Measurements from ENCODE around the gene MARK3. TPM values are rescaled to one million over a fixed set of nuclear protein-coding genes. Genes with fewer than 3 reads are reported as not detected.

The MARK3 gene
- total RNA-seq, 1 donor from 2014 or later, result 77.9 TPM

DNA sequence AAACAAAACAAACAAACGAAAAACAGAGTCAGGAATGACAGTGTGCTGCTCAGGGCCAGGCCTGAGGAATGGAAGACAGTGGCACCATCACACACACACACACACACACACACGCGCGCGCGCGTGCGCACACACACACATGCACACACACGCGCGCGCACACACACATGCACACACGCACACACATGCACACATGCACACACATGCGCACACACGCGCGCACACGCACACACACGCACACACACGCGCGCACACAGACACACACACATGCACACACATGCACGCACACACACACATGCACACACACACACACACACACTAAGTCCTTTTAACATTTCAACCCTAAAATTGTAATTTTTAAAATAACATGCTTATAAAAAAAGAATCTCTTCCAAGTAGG is 13.2 kb upstream of the MARK3 start:
- FAIRE-seq (no peak), DNase-seq (ENCODE audit: low read depth) (no peak)
- TF ChIP-seq, protein P1, sequence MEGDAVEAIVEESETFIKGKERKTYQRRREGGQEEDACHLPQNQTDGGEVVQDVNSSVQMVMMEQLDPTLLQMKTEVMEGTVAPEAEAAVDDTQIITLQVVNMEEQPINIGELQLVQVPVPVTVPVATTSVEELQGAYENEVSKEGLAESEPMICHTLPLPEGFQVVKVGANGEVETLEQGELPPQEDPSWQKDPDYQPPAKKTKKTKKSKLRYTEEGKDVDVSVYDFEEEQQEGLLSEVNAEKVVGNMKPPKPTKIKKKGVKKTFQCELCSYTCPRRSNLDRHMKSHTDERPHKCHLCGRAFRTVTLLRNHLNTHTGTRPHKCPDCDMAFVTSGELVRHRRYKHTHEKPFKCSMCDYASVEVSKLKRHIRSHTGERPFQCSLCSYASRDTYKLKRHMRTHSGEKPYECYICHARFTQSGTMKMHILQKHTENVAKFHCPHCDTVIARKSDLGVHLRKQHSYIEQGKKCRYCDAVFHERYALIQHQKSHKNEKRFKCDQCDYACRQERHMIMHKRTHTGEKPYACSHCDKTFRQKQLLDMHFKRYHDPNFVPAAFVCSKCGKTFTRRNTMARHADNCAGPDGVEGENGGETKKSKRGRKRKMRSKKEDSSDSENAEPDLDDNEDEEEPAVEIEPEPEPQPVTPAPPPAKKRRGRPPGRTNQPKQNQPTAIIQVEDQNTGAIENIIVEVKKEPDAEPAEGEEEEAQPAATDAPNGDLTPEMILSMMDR (IDR thresholded peaks at IDR 0.05; ENCODE audit: insufficient read depth, low read length, severe bottlenecking), result no peak
- Histone ChIP-seq H3K27me3 (ENCODE audit: control insufficient read depth, insufficient read depth, low read length) (no peaks in the 10 kb centered on the region), H3K4me3 (ENCODE audit: low read depth, low read length) (no peak overlapping the region), H3K36me3 (ENCODE audit: control insufficient read depth, insufficient read depth, low read length) (no peaks in the 10 kb centered on the region)

DNA sequence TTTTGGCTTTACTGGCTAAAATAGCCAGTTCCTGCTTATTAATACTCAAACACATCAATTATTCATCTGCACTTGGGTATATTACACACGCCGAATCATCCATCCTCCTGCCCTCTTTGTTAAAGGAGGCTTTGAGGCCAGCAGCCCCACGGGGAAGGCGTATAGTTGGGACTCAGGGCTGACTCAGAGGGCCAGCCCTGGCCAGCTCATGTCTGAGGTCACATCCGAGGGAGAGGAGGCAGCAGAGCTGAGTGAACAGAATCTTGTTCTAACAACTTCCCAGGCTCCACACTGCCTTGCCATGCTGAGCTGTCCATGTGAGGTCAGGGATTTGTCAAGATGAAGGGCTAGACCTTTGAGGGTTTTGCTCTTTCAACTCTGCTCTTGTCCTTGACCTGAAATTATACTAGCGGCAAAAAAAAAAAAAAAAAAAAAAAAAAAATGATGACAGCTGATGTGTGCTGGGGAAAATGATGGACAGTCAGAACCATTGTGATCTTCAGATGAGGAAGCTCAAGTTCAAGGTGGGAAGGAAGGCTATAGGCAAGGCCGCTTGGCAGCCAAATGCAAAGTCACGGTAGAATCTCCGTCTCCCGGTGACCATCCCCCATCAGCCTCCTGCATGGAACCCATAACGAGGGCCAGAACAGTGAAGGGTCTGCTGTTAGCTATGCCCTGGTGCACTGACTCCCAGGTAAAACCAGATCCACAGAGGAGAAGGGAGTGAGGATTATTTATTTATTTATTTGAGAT is 12.5 kb upstream of the MARK3 start:
- H3K27me3 ChIP-seq (ENCODE audit: control insufficient read depth, insufficient read depth, low read length), result no peaks in the 10 kb centered on the region
- DNase-seq (ENCODE audit: low read depth), result peak; percentile 99
- TF ChIP-seq, protein P1 (IDR thresholded peaks at IDR 0.05; ENCODE audit: insufficient read depth, low read length, severe bottlenecking), result no peak
- no peak overlapping the region for H3K4me3 ChIP-seq (ENCODE audit: low read depth, low read length)
- FAIRE-seq, result peak; percentile 81
- H3K36me3 ChIP-seq (ENCODE audit: control insufficient read depth, insufficient read depth, low read length), result no peaks in the 10 kb centered on the region

DNA sequence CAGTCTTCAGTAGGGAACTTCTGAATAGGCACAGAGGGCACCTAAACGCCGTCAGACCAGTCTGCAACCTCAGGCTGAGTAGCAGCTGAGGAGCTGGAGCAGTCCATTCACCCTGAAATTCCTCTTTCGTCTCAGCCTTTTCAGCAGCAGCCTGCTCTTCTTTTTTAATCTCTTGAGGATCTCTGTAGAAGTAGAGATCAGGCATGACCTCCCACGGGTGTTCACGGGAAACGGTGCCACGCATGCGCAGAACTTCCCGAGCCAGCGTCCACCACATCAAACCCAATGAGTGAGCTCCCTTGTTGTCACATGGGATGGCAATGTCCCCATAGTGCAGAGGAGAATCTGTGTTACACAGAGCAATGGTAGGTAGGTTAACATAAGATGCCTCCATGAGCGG is 11.1 kb upstream of the MARK3 start:
- FAIRE-seq, result no peak
- Histone ChIP-seq H3K4me3 (ENCODE audit: low read depth, low read length) (no peak overlapping the region), H3K36me3 (ENCODE audit: control insufficient read depth, insufficient read depth, low read length) (no peaks in the 10 kb centered on the region), H3K27me3 (ENCODE audit: control insufficient read depth, insufficient read depth, low read length) (no peaks in the 10 kb centered on the region)
- no peak for DNase-seq (ENCODE audit: low read depth)
- TF ChIP-seq, protein P1 (IDR thresholded peaks at IDR 0.05; ENCODE audit: insufficient read depth, low read length, severe bottlenecking), result no peak

DNA sequence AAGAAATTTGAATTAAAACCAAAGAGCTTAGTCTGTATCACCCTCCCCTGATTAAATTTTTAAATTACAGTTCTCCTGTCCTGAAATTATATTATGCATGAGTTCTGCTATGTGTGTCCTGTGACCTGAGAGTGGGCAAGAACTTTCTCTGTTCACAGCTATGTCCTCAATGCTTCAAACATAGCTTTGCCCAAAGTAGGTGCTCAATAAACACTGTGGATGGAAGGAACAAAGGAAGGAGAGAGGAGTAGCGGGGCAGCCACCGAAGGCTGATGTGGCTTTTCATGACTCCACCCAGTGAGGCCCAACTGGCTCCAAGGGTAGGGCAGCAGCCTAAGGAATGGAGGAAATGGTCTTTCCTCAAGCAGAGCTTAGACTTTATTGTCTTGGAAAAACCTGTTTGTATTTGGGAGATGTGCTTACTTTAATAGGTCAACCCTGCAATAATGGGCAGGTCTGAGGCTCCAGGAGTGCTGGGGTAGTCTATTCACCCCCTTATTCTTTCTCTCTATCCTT is 7.6 kb upstream of the MARK3 start:
- DNase-seq (ENCODE audit: low read depth) (no peak), FAIRE-seq (no peak)
- TF ChIP-seq, protein P1 (IDR thresholded peaks at IDR 0.05; ENCODE audit: insufficient read depth, low read length, severe bottlenecking), result no peak
- no peaks in the 10 kb centered on the region for H3K36me3 ChIP-seq (ENCODE audit: control insufficient read depth, insufficient read depth, low read length)
- no peaks in the 10 kb centered on the region for H3K27me3 ChIP-seq (ENCODE audit: control insufficient read depth, insufficient read depth, low read length)
- no peak overlapping the region for H3K4me3 ChIP-seq (ENCODE audit: low read depth, low read length)

DNA sequence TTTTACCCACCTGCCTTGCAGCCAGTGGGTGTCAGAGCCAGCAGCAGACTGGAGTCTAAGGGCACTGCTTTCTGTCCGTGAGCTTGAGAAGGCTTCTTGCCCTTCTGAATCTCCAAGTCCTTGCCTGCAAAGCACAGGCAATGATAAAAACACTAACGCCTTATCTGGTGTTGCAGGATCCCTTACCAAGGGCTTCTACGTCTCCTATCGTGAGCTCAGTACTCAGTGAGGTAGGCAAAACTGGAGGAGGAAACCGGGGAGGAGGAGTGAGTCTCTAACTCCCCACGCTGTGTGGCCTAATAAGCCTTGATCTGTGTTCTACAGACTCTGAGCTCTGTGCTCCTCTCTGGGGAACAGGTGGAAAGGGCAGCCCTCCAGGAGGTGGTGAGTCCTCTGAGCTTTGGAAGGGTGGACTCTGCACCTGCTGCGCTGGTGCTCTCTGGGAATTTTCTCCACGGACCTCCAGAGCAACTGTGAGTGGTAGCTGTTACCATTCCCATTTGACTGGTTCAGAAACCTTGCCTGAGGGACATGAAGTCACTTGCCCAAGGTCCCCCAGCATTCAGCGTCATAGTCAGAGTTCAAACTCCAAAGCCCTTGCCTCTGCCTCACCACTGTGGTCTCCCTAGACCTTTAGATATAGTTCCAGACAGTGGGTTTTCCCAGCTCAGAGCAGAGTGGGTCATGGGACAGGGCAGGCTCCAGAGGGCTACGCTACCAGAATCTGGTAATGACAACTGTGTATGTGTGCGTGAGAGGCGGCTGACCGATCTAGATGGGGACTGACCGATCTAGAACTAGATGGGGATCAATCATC is 7.0 kb upstream of the MARK3 start:
- no peak for DNase-seq (ENCODE audit: low read depth)
- no peaks in the 10 kb centered on the region for H3K27me3 ChIP-seq (ENCODE audit: control insufficient read depth, insufficient read depth, low read length)
- FAIRE-seq, result no peak
- TF ChIP-seq, protein P1 (IDR thresholded peaks at IDR 0.05; ENCODE audit: insufficient read depth, low read length, severe bottlenecking), result no peak
- H3K36me3 ChIP-seq (ENCODE audit: control insufficient read depth, insufficient read depth, low read length), result no peaks in the 10 kb centered on the region
- H3K4me3 ChIP-seq (ENCODE audit: low read depth, low read length), result no peak overlapping the region

Data from bronchial epithelial cell (primary cell).